Natural killer cell (primary cell): Measurements from ENCODE around the gene ATF5. TPM values are rescaled to one million over a fixed set of nuclear protein-coding genes. Genes with fewer than 3 reads are reported as not detected.

Experiments used
- ATAC-seq, 3 donors: fragments of 150-1000 bp in 2 of 3; fragments of 200-7000 bp in 1 of 3; cut with Tn5 transposase; 1 replicate in 1 of 3; 2 replicates in 2 of 3; pipeline ENCODE4 v1.10.0; 2021; ENCODE audit warnings: mild to moderate bottlenecking in 2 of 3, moderate library complexity in 2 of 3
- DNase-seq, 2 donors: peaks; one replicate each; pipeline versions ENCODE4 v3.0.0 to v3.0.0-alpha.2; 2013 to 2021; ENCODE audit warnings: mixed read lengths in 1 of 2
- H3K27ac ChIP-seq: one replicate; pipeline ENCODE4 v1.5.1; 2013; ENCODE audit warnings: mild to moderate bottlenecking, low read length
- H3K27me3 ChIP-seq: one replicate; pipeline ENCODE4 v1.6.1; 2013; ENCODE audit warnings: low read length; ENCODE audit not compliant: control insufficient read depth, insufficient read depth
- H3K36me3 ChIP-seq: one replicate; pipeline ENCODE4 v1.6.1; 2013; ENCODE audit warnings: low read length; ENCODE audit not compliant: control insufficient read depth, insufficient read depth
- H3K4me1 ChIP-seq: one replicate; pipeline ENCODE4 v1.6.1; 2013; ENCODE audit warnings: low read length; ENCODE audit not compliant: control insufficient read depth, insufficient read depth
- H3K4me3 ChIP-seq: one replicate; pipeline ENCODE4 v1.5.1; 2013; ENCODE audit warnings: low read length
- H3K9me3 ChIP-seq: one replicate; pipeline ENCODE4 v1.6.1; 2013; ENCODE audit warnings: low read length; ENCODE audit not compliant: control insufficient read depth, insufficient read depth
- H3K27ac Mint-ChIP-seq, 2 donors: one replicate each; pipeline ENCODE4 v1.8.0; 2022; ENCODE audit warnings: mild to moderate bottlenecking in 2 of 2, mixed read lengths in 2 of 2, moderate library complexity in 1 of 2
- H3K27me3 Mint-ChIP-seq, 2 donors: one replicate each; pipeline ENCODE4 v1.8.0; 2022; ENCODE audit warnings: low read depth in 2 of 2, mixed read lengths in 2 of 2
- H3K36me3 Mint-ChIP-seq: one replicate; pipeline ENCODE4 v1.8.0; 2022; ENCODE audit warnings: mixed read lengths
- H3K4me1 Mint-ChIP-seq, 2 donors: one replicate each; pipeline ENCODE4 v1.8.0; 2022; ENCODE audit warnings: mixed read lengths in 2 of 2
- H3K4me3 Mint-ChIP-seq: one replicate; pipeline ENCODE4 v1.8.0; 2022; ENCODE audit warnings: mild to moderate bottlenecking, moderate library complexity, mixed read lengths
- H3K9me3 Mint-ChIP-seq, 2 donors: one replicate each; pipeline ENCODE4 v1.8.0; 2022; ENCODE audit warnings: mixed read lengths in 2 of 2
- CTCF ChIP-seq: fragments of 200-600 bp; IDR thresholded peaks from one replicate; pipeline ENCODE4 v1.8.0; 2022; ENCODE audit warnings: antibody characterized with exemption
- WGBS: methylation state at CpG from one replicate; pipeline ENCODE4 v1.1.7; 2013; ENCODE audit warnings: missing lambda C conversion rate; ENCODE audit not compliant: insufficient coverage; 5-methylcytosine and 5-hydroxymethylcytosine counted together
- intact Hi-C: fragments of 100-400 bp; cut with micrococcal nuclease; formaldehyde crosslinking; loops from one replicate; pipeline ENCODE4 v1.14.2; 2022
- total RNA-seq, 4 donors: library from RNA; stranded (reverse); fragments of 120-200 nt in 1 of 4; gene quantifications; one replicate each; pipeline versions ENCODE4 v1.2.3 to v1.2.4, GENCODE V29; 2013 to 2022

ATF5 gene
- total RNA-seq, 3 donors from 2014 or later (not counting 1 experiment from before 2014, with no cell fraction given): 11.7 to 15.4 (median 14.2) TPM

- H3K36me3 Mint-ChIP-seq: no peaks in the 10 kb centered on the region
- H3K9me3 ChIP-seq: no peaks in the 10 kb centered on the region
- peaks cover 9 to 12% of the 10 kb centered on the region in 2 donors for H3K4me1 Mint-ChIP-seq
- no peak overlapping the region for H3K4me3 ChIP-seq
- no peaks in the 10 kb centered on the region for H3K27me3 ChIP-seq
- no peak for ATAC-seq
- H3K4me1 ChIP-seq: no peaks in the 10 kb centered on the region
- H3K36me3 ChIP-seq: no peaks in the 10 kb centered on the region
- peaks cover 29 to 32% of the 10 kb centered on the region in 2 donors for H3K27me3 Mint-ChIP-seq
- no peak for TF ChIP-seq CTCF
- no peak overlapping the region for H3K4me3 Mint-ChIP-seq
- H3K27ac Mint-ChIP-seq: no peak overlapping the region
- DNase-seq: no peak
- intact Hi-C loops: no loop called here
- no peaks in the 10 kb centered on the region for H3K9me3 Mint-ChIP-seq
- no peak overlapping the region for H3K27ac ChIP-seq
- WGBS: 89% methylated on average over 5 of the region's 5 CpGs
Measured at GRCh38 chr19:49950590-49950948, 21.6 kb downstream of the ATF5 start.

GRCh38 chr19:49950956-49951526 is 22.0 kb downstream of the ATF5 start:
- H3K36me3 ChIP-seq: no peaks in the 10 kb centered on the region
- no peaks in the 10 kb centered on the region for H3K27me3 ChIP-seq
- no peak for ATAC-seq
- no peak overlapping the region for H3K27ac Mint-ChIP-seq
- H3K27me3 Mint-ChIP-seq: peaks cover 29 to 32% of the 10 kb centered on the region in 2 donors
- 84% methylated on average over 13 of the region's 13 CpGs for WGBS
- H3K4me3 Mint-ChIP-seq: no peak overlapping the region
- TF ChIP-seq CTCF: no peak
- H3K4me3 ChIP-seq: no peak overlapping the region
- intact Hi-C loops: no loop called here
- no peaks in the 10 kb centered on the region for H3K9me3 Mint-ChIP-seq
- no peaks in the 10 kb centered on the region for H3K4me1 ChIP-seq
- H3K36me3 Mint-ChIP-seq: no peaks in the 10 kb centered on the region
- no peak overlapping the region for H3K27ac ChIP-seq
- H3K4me1 Mint-ChIP-seq: peaks cover 9 to 12% of the 10 kb centered on the region in 2 donors
- no peak for DNase-seq
- no peaks in the 10 kb centered on the region for H3K9me3 ChIP-seq

GRCh38 chr19:49951806-49952478 is 22.9 kb downstream of the ATF5 start:
- no peak for DNase-seq
- Mint-ChIP-seq H3K27ac (no peak overlapping the region), H3K4me3 (no peak overlapping the region), H3K36me3 (no peaks in the 10 kb centered on the region), H3K4me1 (peaks cover 9 to 12% of the 10 kb centered on the region in 2 donors), H3K27me3 (peaks cover 29 to 32% of the 10 kb centered on the region in 2 donors), H3K9me3 (no peaks in the 10 kb centered on the region)
- no peak for TF ChIP-seq CTCF
- no peak overlapping the region for H3K4me3 ChIP-seq
- H3K27me3 ChIP-seq: no peaks in the 10 kb centered on the region
- no peak for ATAC-seq
- intact Hi-C loops: no loop called here
- H3K36me3 ChIP-seq: no peaks in the 10 kb centered on the region
- H3K4me1 ChIP-seq: no peaks in the 10 kb centered on the region
- no peaks in the 10 kb centered on the region for H3K9me3 ChIP-seq
- no peak overlapping the region for H3K27ac ChIP-seq
- WGBS: 90% methylated on average over 9 of the region's 9 CpGs

DNA sequence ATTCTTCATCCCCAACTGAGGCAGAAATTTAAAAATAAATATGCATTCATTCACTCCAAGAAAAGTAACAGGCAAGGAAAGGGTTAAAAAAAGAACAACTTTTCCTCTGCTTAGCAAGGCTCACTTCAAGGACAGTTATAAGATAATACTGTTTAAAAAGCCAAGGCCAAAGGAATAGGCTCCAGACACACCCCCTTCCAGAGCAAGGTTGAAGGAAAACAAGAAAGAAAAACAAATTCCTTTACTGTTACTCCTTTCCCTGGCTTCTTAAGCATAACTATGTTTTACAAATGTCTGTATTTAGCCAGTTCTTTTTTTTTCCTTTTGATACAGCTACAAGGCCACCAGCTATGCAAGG is 23.5 kb downstream of the ATF5 start:
- Histone ChIP-seq H3K4me1 (no peaks in the 10 kb centered on the region), H3K36me3 (no peaks in the 10 kb centered on the region), H3K4me3 (no peak overlapping the region), H3K27ac (no peak overlapping the region), H3K27me3 (no peaks in the 10 kb centered on the region), H3K9me3 (no peaks in the 10 kb centered on the region)
- no peaks in the 10 kb centered on the region for H3K36me3 Mint-ChIP-seq
- no peak overlapping the region for H3K4me3 Mint-ChIP-seq
- H3K27me3 Mint-ChIP-seq: peaks cover 29 to 32% of the 10 kb centered on the region in 2 donors
- peaks cover 9 to 12% of the 10 kb centered on the region in 2 donors for H3K4me1 Mint-ChIP-seq
- TF ChIP-seq CTCF: no peak
- DNase-seq (no peak), ATAC-seq (no peak)
- intact Hi-C loops: no loop called here
- no peaks in the 10 kb centered on the region for H3K9me3 Mint-ChIP-seq
- H3K27ac Mint-ChIP-seq: no peak overlapping the region
